WTC11 (cell line): Measurements from ENCODE around the gene SLC1A3.
A peak's percentile ranks its signal among the peaks of the same experiment; 100 is the strongest.

ENCODE experiments used
- JUN ChIP-seq: sonication (generic); formaldehyde crosslinking; IDR thresholded peaks from 2 replicates; pipeline ENCODE4 v1.8.0; 2023; ENCODE audit warnings: mild to moderate bottlenecking, missing genetic modification reagents
- SP1 ChIP-seq: sonication (generic); formaldehyde crosslinking; conservative IDR thresholded peaks from 2 replicates; pipeline ENCODE4 v1.8.1; 2022; ENCODE audit warnings: missing genetic modification reagents
- TP53 ChIP-seq: sonication (generic); formaldehyde crosslinking; IDR thresholded peaks from 2 replicates; pipeline ENCODE4 v1.8.1; 2023; ENCODE audit warnings: mild to moderate bottlenecking, missing genetic modification reagents
- TF ChIP-seq, protein P1 (sequence below): fragments of 200-600 bp; IDR thresholded peaks from 2 replicates; pipeline ENCODE4 v1.8.0; 2022; ENCODE audit warnings: antibody characterized with exemption
- TF ChIP-seq, protein P2 (sequence below): fragments of 250-450 bp; sonication (Bioruptor Pico); IDR thresholded peaks from 2 replicates; pipeline ENCODE4 v1.9.0; 2021; ENCODE audit warnings: mild to moderate bottlenecking, borderline replicate concordance
- TF ChIP-seq, protein P3 (sequence below): fragments of 250-450 bp; sonication (Bioruptor Pico); IDR thresholded peaks from 2 replicates; pipeline ENCODE4 v1.9.0; 2021; ENCODE audit warnings: moderate library complexity, mild to moderate bottlenecking, inconsistent platforms, borderline replicate concordance
- TF ChIP-seq, protein P4 (sequence below): sonication (generic); formaldehyde crosslinking; IDR thresholded peaks from 2 replicates; pipeline ENCODE4 v1.8.1; 2022; ENCODE audit warnings: mild to moderate bottlenecking, missing genetic modification reagents, moderate library complexity, borderline replicate concordance
- TF ChIP-seq, protein P5 (sequence below): sonication (generic); formaldehyde crosslinking; IDR thresholded peaks from 2 replicates; pipeline ENCODE4 v1.8.1; 2023; ENCODE audit warnings: mild to moderate bottlenecking, moderate library complexity, missing genetic modification reagents
- TF ChIP-seq, protein P6 (sequence below): sonication (generic); formaldehyde crosslinking; IDR thresholded peaks from 2 replicates; pipeline ENCODE4 v1.8.0; 2022; ENCODE audit warnings: mild to moderate bottlenecking, missing genetic modification reagents

DNA sequence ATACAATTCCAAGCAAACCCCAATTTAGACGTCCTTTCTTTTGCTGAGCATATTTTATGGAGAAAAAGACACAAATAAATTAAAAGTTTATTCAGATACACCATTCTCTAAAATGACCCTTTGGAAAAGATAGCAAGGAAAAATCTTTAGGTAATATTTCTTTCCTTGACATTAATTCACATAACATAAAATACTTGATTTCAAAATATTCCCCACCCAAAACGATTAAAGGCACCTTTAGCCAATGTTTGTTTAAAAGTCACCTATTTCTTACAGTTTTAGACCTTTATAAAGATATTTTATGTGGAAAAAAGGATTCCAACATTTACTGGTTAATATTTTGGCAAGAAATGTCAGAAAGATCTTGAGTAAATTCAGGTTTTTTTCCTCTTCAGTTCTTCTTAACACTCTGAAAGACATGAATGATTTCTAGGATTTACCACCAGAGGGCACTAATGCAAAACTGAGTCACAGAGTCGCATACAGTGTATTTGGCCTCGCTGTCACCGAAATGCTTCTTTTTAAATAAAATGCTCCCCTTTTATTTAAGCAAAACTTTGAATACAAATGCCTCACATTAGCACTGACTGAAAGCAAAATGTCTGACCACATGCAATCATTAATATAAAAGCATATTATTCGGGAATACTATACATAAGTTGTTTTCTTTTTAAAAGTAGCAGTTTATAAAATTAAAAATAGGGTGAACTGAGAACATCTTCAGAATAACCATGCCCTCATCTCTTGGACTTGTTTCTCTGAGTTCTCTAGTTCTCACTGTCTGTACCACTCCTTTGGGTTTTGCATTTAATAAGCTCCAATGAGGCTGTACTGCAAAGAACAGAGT lies 122.5 kb downstream of the SLC1A3 start:
- TF ChIP-seq, protein P1, sequence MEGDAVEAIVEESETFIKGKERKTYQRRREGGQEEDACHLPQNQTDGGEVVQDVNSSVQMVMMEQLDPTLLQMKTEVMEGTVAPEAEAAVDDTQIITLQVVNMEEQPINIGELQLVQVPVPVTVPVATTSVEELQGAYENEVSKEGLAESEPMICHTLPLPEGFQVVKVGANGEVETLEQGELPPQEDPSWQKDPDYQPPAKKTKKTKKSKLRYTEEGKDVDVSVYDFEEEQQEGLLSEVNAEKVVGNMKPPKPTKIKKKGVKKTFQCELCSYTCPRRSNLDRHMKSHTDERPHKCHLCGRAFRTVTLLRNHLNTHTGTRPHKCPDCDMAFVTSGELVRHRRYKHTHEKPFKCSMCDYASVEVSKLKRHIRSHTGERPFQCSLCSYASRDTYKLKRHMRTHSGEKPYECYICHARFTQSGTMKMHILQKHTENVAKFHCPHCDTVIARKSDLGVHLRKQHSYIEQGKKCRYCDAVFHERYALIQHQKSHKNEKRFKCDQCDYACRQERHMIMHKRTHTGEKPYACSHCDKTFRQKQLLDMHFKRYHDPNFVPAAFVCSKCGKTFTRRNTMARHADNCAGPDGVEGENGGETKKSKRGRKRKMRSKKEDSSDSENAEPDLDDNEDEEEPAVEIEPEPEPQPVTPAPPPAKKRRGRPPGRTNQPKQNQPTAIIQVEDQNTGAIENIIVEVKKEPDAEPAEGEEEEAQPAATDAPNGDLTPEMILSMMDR, result peak; percentile 34
- TF ChIP-seq SP1, result no peak
- TF ChIP-seq, protein P2, sequence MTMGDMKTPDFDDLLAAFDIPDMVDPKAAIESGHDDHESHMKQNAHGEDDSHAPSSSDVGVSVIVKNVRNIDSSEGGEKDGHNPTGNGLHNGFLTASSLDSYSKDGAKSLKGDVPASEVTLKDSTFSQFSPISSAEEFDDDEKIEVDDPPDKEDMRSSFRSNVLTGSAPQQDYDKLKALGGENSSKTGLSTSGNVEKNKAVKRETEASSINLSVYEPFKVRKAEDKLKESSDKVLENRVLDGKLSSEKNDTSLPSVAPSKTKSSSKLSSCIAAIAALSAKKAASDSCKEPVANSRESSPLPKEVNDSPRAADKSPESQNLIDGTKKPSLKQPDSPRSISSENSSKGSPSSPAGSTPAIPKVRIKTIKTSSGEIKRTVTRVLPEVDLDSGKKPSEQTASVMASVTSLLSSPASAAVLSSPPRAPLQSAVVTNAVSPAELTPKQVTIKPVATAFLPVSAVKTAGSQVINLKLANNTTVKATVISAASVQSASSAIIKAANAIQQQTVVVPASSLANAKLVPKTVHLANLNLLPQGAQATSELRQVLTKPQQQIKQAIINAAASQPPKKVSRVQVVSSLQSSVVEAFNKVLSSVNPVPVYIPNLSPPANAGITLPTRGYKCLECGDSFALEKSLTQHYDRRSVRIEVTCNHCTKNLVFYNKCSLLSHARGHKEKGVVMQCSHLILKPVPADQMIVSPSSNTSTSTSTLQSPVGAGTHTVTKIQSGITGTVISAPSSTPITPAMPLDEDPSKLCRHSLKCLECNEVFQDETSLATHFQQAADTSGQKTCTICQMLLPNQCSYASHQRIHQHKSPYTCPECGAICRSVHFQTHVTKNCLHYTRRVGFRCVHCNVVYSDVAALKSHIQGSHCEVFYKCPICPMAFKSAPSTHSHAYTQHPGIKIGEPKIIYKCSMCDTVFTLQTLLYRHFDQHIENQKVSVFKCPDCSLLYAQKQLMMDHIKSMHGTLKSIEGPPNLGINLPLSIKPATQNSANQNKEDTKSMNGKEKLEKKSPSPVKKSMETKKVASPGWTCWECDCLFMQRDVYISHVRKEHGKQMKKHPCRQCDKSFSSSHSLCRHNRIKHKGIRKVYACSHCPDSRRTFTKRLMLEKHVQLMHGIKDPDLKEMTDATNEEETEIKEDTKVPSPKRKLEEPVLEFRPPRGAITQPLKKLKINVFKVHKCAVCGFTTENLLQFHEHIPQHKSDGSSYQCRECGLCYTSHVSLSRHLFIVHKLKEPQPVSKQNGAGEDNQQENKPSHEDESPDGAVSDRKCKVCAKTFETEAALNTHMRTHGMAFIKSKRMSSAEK (CRISPR knock-in tag), result no peak
- TF ChIP-seq, protein P3, sequence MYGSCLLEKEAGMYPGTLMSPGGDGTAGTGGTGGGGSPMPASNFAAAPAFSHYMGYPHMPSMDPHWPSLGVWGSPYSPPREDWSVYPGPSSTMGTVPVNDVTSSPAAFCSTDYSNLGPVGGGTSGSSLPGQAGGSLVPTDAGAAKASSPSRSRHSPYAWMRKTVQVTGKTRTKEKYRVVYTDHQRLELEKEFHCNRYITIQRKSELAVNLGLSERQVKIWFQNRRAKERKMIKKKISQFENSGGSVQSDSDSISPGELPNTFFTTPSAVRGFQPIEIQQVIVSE (CRISPR knock-in tag), result no peak
- TF ChIP-seq, protein P4, sequence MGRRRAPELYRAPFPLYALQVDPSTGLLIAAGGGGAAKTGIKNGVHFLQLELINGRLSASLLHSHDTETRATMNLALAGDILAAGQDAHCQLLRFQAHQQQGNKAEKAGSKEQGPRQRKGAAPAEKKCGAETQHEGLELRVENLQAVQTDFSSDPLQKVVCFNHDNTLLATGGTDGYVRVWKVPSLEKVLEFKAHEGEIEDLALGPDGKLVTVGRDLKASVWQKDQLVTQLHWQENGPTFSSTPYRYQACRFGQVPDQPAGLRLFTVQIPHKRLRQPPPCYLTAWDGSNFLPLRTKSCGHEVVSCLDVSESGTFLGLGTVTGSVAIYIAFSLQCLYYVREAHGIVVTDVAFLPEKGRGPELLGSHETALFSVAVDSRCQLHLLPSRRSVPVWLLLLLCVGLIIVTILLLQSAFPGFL (CRISPR knock-in tag), result no peak
- no peak for TF ChIP-seq JUN
- no peak for TF ChIP-seq TP53 (CRISPR knock-in tag)
- TF ChIP-seq, protein P5, sequence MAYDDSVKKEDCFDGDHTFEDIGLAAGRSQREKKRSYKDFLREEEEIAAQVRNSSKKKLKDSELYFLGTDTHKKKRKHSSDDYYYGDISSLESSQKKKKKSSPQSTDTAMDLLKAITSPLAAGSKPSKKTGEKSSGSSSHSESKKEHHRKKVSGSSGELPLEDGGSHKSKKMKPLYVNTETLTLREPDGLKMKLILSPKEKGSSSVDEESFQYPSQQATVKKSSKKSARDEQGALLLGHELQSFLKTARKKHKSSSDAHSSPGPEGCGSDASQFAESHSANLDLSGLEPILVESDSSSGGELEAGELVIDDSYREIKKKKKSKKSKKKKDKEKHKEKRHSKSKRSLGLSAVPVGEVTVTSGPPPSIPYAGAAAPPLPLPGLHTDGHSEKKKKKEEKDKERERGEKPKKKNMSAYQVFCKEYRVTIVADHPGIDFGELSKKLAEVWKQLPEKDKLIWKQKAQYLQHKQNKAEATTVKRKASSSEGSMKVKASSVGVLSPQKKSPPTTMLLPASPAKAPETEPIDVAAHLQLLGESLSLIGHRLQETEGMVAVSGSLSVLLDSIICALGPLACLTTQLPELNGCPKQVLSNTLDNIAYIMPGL (CRISPR knock-in tag), result no peak
- TF ChIP-seq, protein P6, sequence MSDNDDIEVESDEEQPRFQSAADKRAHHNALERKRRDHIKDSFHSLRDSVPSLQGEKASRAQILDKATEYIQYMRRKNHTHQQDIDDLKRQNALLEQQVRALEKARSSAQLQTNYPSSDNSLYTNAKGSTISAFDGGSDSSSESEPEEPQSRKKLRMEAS, result no peak
